ENCODE measurements around the gene PITHD1. TPM values are rescaled to one million over a fixed set of nuclear protein-coding genes. Genes with fewer than 3 reads are reported as not detected.

The PITHD1 gene
- total and polyA plus RNA-seq, 10 of the 15 experiments (the other 5 are each of a cell fraction or from before 2014, with no cell fraction given) = 23.7 to 82.2 (median 67.0) TPM

GRCh38 chr1:23800400-23801337, 22.5 kb downstream of the PITHD1 start, which contains the start of gene GALE (continued):
- peak; percentile 73 for TF ChIP-seq HCFC1 (IDR thresholded peaks at IDR 0.05; ENCODE audit: low read length)
- TF ChIP-seq MLLT1 (IDR thresholded peaks at IDR 0.05) = no peak
- no peak for TF ChIP-seq FOXK2 (IDR thresholded peaks at IDR 0.05)
- no peak for TF ChIP-seq YBX1 (IDR thresholded peaks at IDR 0.05)
- no peak for TF ChIP-seq ETV6 (conservative IDR thresholded peaks at IDR 0.05 in 1 of 2, IDR thresholded peaks at IDR 0.05 in 1 of 2; ENCODE audit: borderline replicate concordance in 1 of 2, low read depth in 1 of 2)
- no peak for TF ChIP-seq NFYA (IDR thresholded peaks at IDR 0.05; ENCODE audit: borderline replicate concordance, low read depth, low read length)
- peak; percentile 85 for TF ChIP-seq ELK1 (IDR thresholded peaks at IDR 0.05; ENCODE audit: low read depth, low read length)
- TF ChIP-seq ZNF687 (IDR thresholded peaks at IDR 0.05) = no peak; the same call in 1 of the 2 replicates
- no peak for TF ChIP-seq RCOR1 (conservative IDR thresholded peaks at IDR 0.05; ENCODE audit: low read depth, low read length)
- no peak for TF ChIP-seq NFIC (IDR thresholded peaks at IDR 0.05; ENCODE audit: low read depth, low read length)
- TF ChIP-seq FOXM1 (IDR thresholded peaks at IDR 0.05; ENCODE audit: low read depth, low read length) = no peak
- no peak for TF ChIP-seq SMAD1 (IDR thresholded peaks at IDR 0.05; ENCODE audit: low read depth, partially characterized antibody)
- no peak for TF ChIP-seq CHD4 (IDR thresholded peaks at IDR 0.05)
- no peak for TF ChIP-seq ZNF592 (IDR thresholded peaks at IDR 0.05)
- TF ChIP-seq TCF12 (IDR thresholded peaks at IDR 0.05; ENCODE audit: low read depth, low read length) = 0 out of 2 replicates have a peak, but pooled peaks have one; percentile 42

Measured in GM12878 (cell line).